HG03432 (cell line): ENCODE results near the gene WDR76.

Experiments used
- ATAC-seq: cut with Tn5 transposase; IDR thresholded peaks from one replicate; pipeline ENCODE4 v1.9.1; 2021; ENCODE audit warnings: mild to moderate bottlenecking, moderate library complexity; ENCODE audit not compliant: unreplicated experiment

WDR76 gene

GRCh38 chr15:43873651-43874050 lies 46.8 kb downstream of the WDR76 start:
- no peak for ATAC-seq

- no peak for ATAC-seq
These were observed 50.1 kb downstream of the WDR76 start for GRCh38 chr15:43876872-43877271.

DNA sequence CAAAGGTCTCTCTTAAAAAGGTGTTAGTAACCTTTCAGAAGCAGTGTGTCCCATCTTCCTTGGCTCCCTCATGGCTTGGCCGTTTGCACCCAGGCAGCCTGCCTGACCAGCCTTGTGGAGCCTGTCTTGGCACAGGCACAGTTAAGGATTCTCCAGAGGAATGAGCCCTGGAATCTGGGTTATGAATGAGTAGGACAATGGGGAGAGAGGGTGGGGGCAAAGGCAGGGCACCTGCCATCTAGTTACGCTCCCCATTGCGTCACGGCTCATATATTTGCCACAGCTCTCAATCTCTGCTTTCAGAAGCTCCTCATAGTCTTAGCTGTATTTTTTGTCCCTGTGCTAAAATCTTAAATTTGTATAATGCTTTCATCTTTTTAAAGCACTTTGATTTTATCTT lies 50.6 kb downstream of the WDR76 start:
- ATAC-seq: no peak

DNA sequence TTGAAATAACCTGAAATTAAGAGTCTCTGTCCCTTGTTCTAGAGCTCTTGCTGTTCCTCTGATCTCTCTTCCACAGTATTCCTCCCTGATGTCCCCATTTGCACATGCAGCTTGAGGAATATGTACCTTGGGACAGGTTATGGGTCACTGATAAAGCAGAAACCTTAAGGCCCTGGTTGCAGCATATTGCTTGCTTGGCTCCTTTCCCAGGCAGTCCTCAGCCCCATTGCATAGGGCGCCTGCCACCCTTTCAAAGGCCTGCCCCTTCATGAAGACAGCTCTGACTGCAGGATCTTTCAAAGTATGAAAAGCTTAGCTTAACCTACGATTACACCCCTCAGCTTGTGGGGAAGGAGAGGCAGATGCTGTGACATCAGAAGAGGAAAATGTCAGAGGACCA lies 51.6 kb downstream of the WDR76 start:
- no peak for ATAC-seq

DNA sequence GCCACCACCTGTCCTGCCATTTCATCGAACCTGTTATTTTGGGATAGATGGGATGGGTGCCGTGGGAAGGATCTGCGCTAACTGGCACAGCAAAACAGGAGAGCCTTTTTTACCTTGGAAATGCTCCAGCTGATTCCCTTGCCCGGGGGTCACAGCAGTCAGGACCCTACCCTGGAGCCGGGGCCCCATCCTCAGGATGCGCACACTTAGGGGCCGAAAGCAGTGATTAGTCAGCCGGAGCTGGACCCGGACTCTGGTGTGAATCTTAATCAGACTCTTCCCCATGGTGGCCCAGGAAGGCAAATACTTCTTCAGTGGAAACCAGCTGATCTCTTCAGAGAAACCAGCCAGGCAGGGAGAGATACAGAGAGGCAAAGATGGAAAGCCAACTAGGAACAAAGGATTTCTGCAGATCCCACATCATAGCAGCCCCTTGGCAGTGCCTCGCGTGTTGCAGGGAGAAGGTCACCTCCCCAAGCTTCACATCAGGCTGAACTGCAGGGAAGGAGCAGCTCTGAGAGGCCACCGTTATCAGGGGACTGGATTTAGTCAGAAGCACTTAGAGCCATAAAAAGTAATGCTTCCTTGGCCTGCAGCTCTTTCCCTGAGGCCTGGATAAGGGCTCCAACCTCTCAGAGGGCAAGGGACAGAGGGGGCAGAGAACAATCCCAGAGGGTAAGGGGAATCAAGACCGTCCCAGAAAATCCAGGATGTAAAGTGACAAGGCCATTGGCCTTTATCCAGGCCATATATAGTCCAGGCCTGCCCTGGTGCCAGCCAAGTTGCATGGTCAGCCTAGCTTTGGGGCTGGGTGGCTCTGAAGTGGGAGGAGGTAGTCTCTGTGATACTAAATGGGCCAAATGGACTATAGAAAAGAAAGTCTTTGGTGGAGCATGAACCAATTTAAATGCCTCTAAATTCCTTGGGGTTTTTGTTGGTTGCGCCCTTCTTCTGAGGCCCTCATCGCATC lies 52.9 kb downstream of the WDR76 start:
- ATAC-seq: no peak

- ATAC-seq: no peak
These were observed 53.8 kb downstream of the WDR76 start for GRCh38 chr15:43880406-43881194.

- no peak for ATAC-seq
These were observed 54.4 kb downstream of the WDR76 start for GRCh38 chr15:43881245-43881644.

- ATAC-seq: no peak
These were observed 55.1 kb downstream of the WDR76 start for GRCh38 chr15:43881944-43882343.

DNA sequence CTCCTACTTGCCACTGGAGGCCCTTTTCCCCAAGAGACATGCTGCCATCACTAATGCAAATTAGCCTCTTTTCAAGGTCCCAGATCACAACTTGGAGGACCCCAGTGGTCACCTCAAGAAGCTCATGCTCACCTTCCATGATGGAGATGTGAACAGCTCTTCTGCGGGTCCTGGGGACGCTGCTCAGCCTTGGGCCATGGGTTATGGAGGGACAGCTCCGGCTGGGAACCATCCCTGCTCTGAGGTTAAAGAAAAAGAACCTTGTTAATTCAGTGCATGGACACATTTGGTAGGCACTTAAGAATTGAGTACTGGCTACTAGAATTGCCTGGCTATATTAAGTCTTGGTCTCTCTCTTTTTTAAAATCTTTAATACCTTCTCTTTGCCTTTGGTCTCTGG lies 56.8 kb downstream of the WDR76 start:
- no peak for ATAC-seq

- ATAC-seq: no peak
These were observed 59.8 kb downstream of the WDR76 start for GRCh38 chr15:43886558-43886957.

DNA sequence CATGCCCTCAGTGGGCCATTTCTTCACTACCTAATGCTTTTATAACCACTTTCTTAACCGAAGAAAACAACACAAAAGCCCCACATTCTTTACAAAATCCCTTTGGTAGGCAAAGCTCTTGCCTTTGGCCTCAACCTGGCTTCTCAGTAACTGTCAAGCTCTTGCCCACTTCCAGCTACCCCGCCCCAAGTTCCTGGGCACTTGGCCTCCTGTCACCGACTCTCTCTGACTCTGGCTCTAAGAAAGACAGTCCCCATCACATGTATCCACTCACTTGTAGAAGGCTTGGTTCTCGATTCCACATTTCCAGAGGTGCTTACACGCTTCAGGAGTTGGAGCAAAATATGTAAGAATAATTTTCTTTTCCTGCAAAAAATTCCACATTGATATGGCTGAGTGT lies 61.1 kb downstream of the WDR76 start:
- ATAC-seq: no peak

GRCh38 chr15:43889042-43889441 lies 62.2 kb downstream of the WDR76 start:
- no peak for ATAC-seq

GRCh38 chr15:43893956-43894355 lies 67.2 kb downstream of the WDR76 start:
- no peak for ATAC-seq

DNA sequence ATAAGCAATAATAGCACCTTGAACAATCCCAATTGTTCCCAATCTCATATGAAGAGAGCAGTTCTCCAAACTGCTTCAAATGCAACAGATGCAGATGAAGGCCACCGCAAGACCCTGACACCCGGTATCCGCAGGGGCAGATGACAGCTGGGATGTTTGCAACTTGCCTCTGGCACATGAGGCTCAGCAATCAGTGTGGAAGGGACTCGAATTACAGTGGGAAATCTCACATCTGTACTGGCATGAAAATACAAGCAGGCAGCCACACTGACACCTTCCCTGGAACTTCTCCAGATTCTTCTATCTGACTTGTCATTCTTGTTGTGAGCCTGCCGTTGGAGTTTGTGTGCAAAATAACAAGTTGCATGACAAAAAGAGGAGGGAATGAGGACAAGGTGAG lies 68.8 kb downstream of the WDR76 start:
- ATAC-seq: no peak

- ATAC-seq: no peak
These were observed 69.7 kb downstream of the WDR76 start for GRCh38 chr15:43896543-43896942.

DNA sequence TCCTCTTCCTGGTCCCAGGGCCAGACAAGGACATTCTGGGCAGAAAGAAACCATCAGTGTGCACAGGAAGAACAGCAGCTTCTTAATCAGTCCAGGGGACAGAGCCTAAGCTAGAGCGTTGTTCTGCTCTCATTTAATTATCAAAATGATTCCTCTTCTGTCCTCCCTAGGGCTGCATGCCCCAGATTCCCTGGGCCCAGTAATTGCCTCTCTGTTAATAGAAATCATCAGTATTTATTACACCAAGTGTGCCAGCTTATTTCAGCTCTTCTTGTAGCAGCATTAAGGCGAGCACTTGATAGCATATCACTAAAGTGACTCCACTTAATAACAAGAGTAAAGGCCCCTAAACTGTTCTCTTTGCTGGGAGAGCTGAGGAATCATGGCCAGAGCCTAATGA lies 72.1 kb downstream of the WDR76 start:
- no peak for ATAC-seq

GRCh38 chr15:43899928-43900327 lies 73.1 kb downstream of the WDR76 start:
- no peak for ATAC-seq

DNA sequence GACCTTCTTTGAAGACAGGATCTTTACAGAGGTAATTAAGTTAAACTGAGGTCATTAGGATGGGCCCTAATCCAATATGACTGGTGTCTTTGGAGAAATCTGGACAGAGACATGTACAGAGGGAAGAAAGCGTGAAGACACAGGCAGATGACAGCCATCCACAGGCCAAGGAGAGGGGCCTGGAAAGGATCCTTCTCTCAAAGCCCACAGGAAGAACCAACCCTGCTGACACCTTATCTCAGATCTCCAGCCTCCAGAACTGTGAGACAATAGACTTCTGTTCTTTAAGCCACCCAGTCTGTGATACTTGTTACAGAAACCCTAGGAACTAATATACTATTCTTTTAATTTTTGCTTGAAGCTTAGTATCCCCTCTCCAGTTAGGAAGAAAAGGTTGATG lies 74.2 kb downstream of the WDR76 start:
- ATAC-seq: no peak

DNA sequence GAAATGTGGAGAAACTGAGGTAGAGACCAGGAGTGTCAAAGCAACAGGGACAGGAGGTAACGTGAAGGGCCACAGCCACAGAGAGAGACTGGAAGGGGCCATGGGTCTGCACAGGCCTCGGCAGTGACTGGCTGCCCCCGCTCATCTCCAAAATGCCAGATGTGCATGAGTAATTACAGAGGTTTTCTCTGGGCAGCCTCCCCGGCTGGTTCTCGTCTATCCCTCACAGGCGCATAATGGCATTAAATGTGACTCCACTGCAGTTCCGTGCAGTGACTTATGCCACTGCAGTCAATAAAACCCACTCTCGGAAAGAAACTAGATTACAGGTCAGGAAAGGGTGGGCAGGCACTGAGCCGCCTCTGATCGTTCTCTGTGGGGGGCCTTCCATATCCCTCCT lies 74.7 kb downstream of the WDR76 start:
- ATAC-seq: no peak

DNA sequence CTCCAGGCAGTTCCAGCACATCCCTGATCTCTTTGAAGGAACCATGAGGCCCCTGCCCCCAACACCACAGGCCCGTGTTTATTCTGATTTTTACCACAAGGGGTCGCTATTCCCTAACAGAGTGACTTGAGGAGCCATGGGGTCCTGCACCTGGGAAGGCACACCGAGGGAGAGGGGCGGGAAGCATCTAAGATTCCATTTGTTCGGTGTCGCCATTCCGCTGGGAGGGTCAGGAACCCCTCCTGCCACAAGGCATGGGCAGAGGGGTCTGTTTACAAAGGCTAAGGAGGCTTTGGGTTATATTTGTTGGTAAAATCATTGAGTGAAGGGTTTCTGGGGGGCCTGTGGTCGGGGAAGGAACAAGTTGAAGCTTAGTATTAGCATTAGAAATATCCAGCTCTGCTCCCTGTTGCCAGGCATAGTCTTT lies 77.1 kb downstream of the WDR76 start:
- no peak for ATAC-seq

GRCh38 chr15:43905755-43906154 lies 79.0 kb downstream of the WDR76 start:
- ATAC-seq: no peak

GRCh38 chr15:43908516-43909050 lies 81.8 kb downstream of the WDR76 start:
- ATAC-seq: no peak
